SK-N-SH (cell line): ENCODE measurements around the gene CORO6. TPM values are rescaled to one million over a fixed set of nuclear protein-coding genes. Genes with fewer than 3 reads are reported as not detected.

ENCODE experiments used
- CTCF ChIA-PET: fragments of 300-600, 350-600 bp; formaldehyde crosslinking; extraction: SDS; loops from one replicate; lab custom pipeline; 2021; lab: Yijun Ruan, JAX
- POLR2A ChIA-PET: fragments of 350-600 bp; sonication (Branson Sonifier 250); formaldehyde crosslinking; extraction: SDS; loops from one replicate; lab custom pipeline; 2020; ENCODE audit warnings: antibody characterized with exemption, inconsistent platforms; lab: Yijun Ruan, JAX
- DNase-seq: peaks from one replicate; pipeline ENCODE4 v3.0.0; 2012
- H2AFZ ChIP-seq: fragments of 200-600 bp; sonication (generic); 2 replicates; pipeline ENCODE4 v1.8.1; 2016; ENCODE audit warnings: antibody characterized with exemption, mild to moderate bottlenecking, low read depth
- H3F3A ChIP-seq: fragments of 200-600 bp; sonication (generic); replicated peaks from 2 replicates; pipeline ENCODE3; 2016; ENCODE audit warnings: antibody characterized with exemption, mild to moderate bottlenecking; ENCODE audit not compliant: insufficient read depth
- H3K27ac ChIP-seq, 2 experiments: fragments of 200-500 bp in 1 of 2; fragments of 200-600 bp in 1 of 2; sonication (Bioruptor generic) in 1 of 2; sonication (generic), shearing (Covaris generic) in 1 of 2; 2 replicates each; pipeline versions ENCODE4 v1.5.1 to v1.6.1; 2014 to 2016; ENCODE audit warnings: low read depth in 2 of 2, inconsistent platforms in 1 of 2, low read length in 1 of 2, mild to moderate bottlenecking in 1 of 2, mixed read lengths in 1 of 2
- H3K27me3 ChIP-seq: fragments of 200-600 bp; sonication (generic), shearing (Covaris generic); 2 replicates; pipeline ENCODE4 v1.6.1; 2016; ENCODE audit warnings: mixed run types; ENCODE audit not compliant: insufficient read depth
- H3K36me3 ChIP-seq, 2 experiments: fragments of 200-500 bp in 1 of 2; fragments of 200-600 bp in 1 of 2; sonication (Bioruptor generic) in 1 of 2; sonication (generic) in 1 of 2; replicated peaks in 1 of 2; 2 replicates each; pipeline versions ENCODE3 to v1.5.1; 2014 to 2016; ENCODE audit warnings: low read length in 1 of 2, mild to moderate bottlenecking in 1 of 2; ENCODE audit not compliant: insufficient read depth in 2 of 2, control insufficient read depth in 1 of 2
- H3K4me1 ChIP-seq, 2 experiments: fragments of 200-500 bp in 1 of 2; fragments of 200-600 bp in 1 of 2; sonication (Bioruptor generic) in 1 of 2; sonication (generic), shearing (Covaris generic) in 1 of 2; 2 replicates each; pipeline versions ENCODE4 v1.5.1 to v1.6.1; 2014 to 2016; ENCODE audit warnings: low read depth in 1 of 2, low read length in 1 of 2, mixed run types in 1 of 2; ENCODE audit not compliant: insufficient read depth in 2 of 2, control insufficient read depth in 1 of 2
- H3K4me2 ChIP-seq: fragments of 200-600 bp; sonication (generic), shearing (Covaris generic); 2 replicates; pipeline ENCODE4 v1.6.1; 2017; ENCODE audit warnings: mixed run types
- H3K4me3 ChIP-seq, 2 experiments: fragments of 200-500 bp in 1 of 2; fragments of 200-600 bp in 1 of 2; sonication (Bioruptor generic) in 1 of 2; sonication (generic), shearing (Covaris generic) in 1 of 2; 2 replicates each; pipeline versions ENCODE4 v1.5.1 to v1.8.1; 2014 to 2016; ENCODE audit warnings: low read depth in 2 of 2, inconsistent platforms in 1 of 2, low read length in 1 of 2, mild to moderate bottlenecking in 1 of 2, mixed read lengths in 1 of 2, moderate library complexity in 1 of 2
- H3K79me2 ChIP-seq: fragments of 200-600 bp; sonication (generic); 2 replicates; pipeline ENCODE4 v1.8.1; 2017; ENCODE audit warnings: mild to moderate bottlenecking; ENCODE audit not compliant: insufficient read depth
- H3K9ac ChIP-seq: fragments of 200-600 bp; sonication (generic); 2 replicates; pipeline ENCODE4 v1.6.1; 2017; ENCODE audit warnings: mixed run types
- H3K9me2 ChIP-seq: fragments of 200-600 bp; sonication (generic); 2 replicates; pipeline ENCODE4 v1.6.1; 2017; ENCODE audit warnings: mixed run types
- H3K9me3 ChIP-seq: fragments of 200-600 bp; sonication (generic); 2 replicates; pipeline ENCODE4 v1.6.1; 2017; ENCODE audit warnings: mixed run types, mild to moderate bottlenecking, moderate library complexity
- H4K20me1 ChIP-seq: fragments of 200-600 bp; sonication (generic); 2 replicates; pipeline ENCODE4 v1.6.1; 2017; ENCODE audit warnings: mild to moderate bottlenecking, mixed run types; ENCODE audit not compliant: insufficient read depth
- EZH2phosphoT487 ChIP-seq: fragments of 200-600 bp; sonication (generic); IDR thresholded peaks from 2 replicates; pipeline ENCODE4 v1.6.1; 2017; ENCODE audit warnings: low read depth, mixed run types, mild to moderate bottlenecking, antibody characterized with exemption, moderate library complexity, borderline replicate concordance
- GATA2 ChIP-seq: sonication (generic); formaldehyde crosslinking; IDR thresholded peaks from 2 replicates; pipeline ENCODE4 v1.5.0; 2020; ENCODE audit warnings: mild to moderate bottlenecking, missing genetic modification reagents
- RAD21 ChIP-seq: IDR thresholded peaks from 2 replicates; pipeline ENCODE4 v1.6.1; 2012; ENCODE audit warnings: mild to moderate bottlenecking, low read length
- SMC3 ChIP-seq: IDR thresholded peaks from 2 replicates; pipeline ENCODE4 v1.6.1; 2012; ENCODE audit warnings: low read depth, low read length, improper control_type of control experiment
- YY1 ChIP-seq: IDR thresholded peaks from 2 replicates; pipeline ENCODE4 v1.4.0; 2012; ENCODE audit warnings: low read depth, mild to moderate bottlenecking
- WGBS: methylation state at CpG from one replicate; pipeline ENCODE4 v1.1.6; 2017; ENCODE audit warnings: low lambda C conversion rate; 5-methylcytosine and 5-hydroxymethylcytosine counted together
- polyA plus RNA-seq, 3 experiments: library from polyadenylated mRNA; depleted of rRNA; stranded (reverse); fragments of >200 nt; gene quantifications; 2 replicates each; pipeline ENCODE4 v1.2.3, GENCODE V29; 2012
- TF ChIP-seq, protein P1 (sequence below): fragments of 150-350 bp; IDR thresholded peaks from 2 replicates; pipeline ENCODE4 v1.6.1; 2017; ENCODE audit warnings: antibody characterized with exemption, low read length, low read depth, borderline replicate concordance

The CORO6 gene
- polyA plus RNA-seq, 1 of the 3 experiments (the other 2 are of a cell fraction), result 18.4 TPM

DNA sequence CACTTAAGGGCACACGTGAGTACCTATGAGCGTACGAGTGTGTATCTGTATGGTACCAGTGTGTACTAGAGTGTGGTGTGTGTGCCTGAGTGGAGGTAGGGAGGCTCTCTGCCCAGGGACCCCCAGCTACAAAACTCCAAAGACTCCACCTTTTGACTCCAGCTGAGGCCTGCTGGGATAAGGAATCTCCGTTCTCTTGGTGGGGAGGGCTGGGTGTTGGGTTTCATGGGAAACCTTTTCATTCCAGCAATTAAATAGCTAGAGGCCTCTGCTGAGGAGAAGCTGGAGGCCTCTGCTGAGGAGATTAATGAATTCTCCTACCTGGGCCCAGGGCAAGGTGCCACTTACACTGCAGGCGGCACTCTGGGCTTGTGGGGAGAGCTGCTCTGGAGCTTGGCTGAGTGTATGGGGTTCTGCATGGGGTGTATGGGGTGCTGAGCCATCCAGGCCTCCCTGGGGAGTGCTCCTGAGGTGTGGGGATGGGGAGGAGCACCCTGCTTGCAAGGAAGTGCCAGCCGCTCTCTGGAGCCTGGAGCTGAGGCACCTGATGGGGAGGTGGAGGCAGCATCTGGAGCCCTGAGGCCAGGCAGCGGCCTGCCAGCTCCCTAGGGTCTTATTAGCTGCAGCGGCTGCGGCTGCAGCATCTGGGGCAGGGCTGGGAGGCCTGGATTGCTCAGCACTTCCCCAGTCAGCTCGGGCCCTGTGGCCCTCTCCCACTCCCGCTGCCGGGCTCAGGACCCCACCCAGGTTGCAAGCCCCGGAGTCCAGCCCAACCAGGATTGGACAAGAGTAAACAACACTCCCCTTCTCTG, 25.1 kb downstream of the CORO6 start:
- peaks cover 4% of the 10 kb centered on the region; the same call in 1 of the 2 replicates for H4K20me1 ChIP-seq
- 82% methylated on average over 7 of the region's 13 CpGs for WGBS

DNA sequence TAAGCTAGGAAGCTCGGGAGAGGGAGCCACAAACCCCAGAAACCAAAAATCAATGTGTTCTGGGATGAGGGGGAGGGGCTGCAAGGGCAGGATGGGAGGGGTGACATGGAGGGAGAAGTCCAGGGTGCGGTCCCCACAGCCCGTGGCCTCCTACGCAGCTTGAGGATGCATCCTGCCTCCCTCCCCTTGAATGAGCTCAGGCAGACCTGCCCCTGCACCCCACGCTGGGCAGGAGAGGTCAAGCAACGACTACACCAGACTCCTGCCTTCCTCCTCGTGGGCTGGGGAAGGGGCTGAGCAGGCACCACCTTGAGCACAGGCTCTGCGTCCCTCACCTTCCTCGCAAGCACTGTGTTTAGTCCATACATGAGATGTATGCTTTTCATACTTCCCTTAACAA, 25.9 kb downstream of the CORO6 start:
- peaks cover 16 to 56% of the 10 kb centered on the region in 2 experiments for H3K4me1 ChIP-seq
- ChIA-PET POLR2A (interaction anchor here (0.6 to 0.9 kb wide), 2 partner anchors 28 to 181 kb away, joined by 3 read pairs; no protein-coding TSS in a partner anchor), CTCF (interaction anchor here (1.0 to 2.1 kb wide), 8 partner anchors 10 to 496 kb away, joined by 3 to 7 read pairs (median 4); no protein-coding TSS in a partner anchor)
- H3K36me3 ChIP-seq, result no peaks in the 10 kb centered on the region
- H3K9ac ChIP-seq, result no peak overlapping the region
- H3K4me3 ChIP-seq, result no peak overlapping the region
- H3K27me3 ChIP-seq, result no peaks in the 10 kb centered on the region
- no peak overlapping the region for H2AFZ ChIP-seq
- 91% methylated on average over 5 of the region's 9 CpGs for WGBS
- no peaks in the 10 kb centered on the region for H3K9me2 ChIP-seq
- peaks cover 10% of the 10 kb centered on the region for H3F3A ChIP-seq
- TF ChIP-seq YY1, result no peak
- H4K20me1 ChIP-seq, result peaks cover 4% of the 10 kb centered on the region; the same call in 1 of the 2 replicates
- H3K4me2 ChIP-seq, result no peak overlapping the region
- peaks cover 28% of the 10 kb centered on the region for H3K79me2 ChIP-seq
- no peak for DNase-seq
- no peaks in the 10 kb centered on the region for H3K9me3 ChIP-seq
- H3K27ac ChIP-seq, result peak overlapping the region in 1 of 2 experiments; percentile 91; a peak in 1 of 4 replicates

More for the DNA sequence above, 25.1 kb downstream of the CORO6 start:
- Histone ChIP-seq H3K27ac (peak overlapping the region in 1 of 2 experiments; percentile 32; a peak in 1 of 4 replicates), H3K9ac (no peak overlapping the region), H3K4me2 (no peak overlapping the region), H2AFZ (no peak overlapping the region), H3K4me3 (no peak overlapping the region; a peak in 1 of 4 replicates), H3K4me1 (peaks cover 8 to 48% of the 10 kb centered on the region in 2 experiments; a peak in 3 of 4 replicates), H3K79me2 (peaks cover 31% of the 10 kb centered on the region), H3K9me2 (no peaks in the 10 kb centered on the region)
- CTCF ChIA-PET, result interaction anchor here (0.6 to 2.9 kb wide), 10 partner anchors 9 to 619 kb away, joined by 3 to 8 read pairs (median 4); no protein-coding TSS in a partner anchor
- no peak for TF ChIP-seq SMC3
- TF ChIP-seq, all 33 proteins: peak for 0
- no peaks in the 10 kb centered on the region for H3K36me3 ChIP-seq
- no peaks in the 10 kb centered on the region for H3K27me3 ChIP-seq
- no peaks in the 10 kb centered on the region for H3K9me3 ChIP-seq
- DNase-seq, result no peak
- POLR2A ChIA-PET, result interaction anchor here (0.9 kb wide), 1 partner anchor 180 kb away, joined by 3 read pairs; no protein-coding TSS in a partner anchor
- peaks cover 2% of the 10 kb centered on the region for H3F3A ChIP-seq

DNA sequence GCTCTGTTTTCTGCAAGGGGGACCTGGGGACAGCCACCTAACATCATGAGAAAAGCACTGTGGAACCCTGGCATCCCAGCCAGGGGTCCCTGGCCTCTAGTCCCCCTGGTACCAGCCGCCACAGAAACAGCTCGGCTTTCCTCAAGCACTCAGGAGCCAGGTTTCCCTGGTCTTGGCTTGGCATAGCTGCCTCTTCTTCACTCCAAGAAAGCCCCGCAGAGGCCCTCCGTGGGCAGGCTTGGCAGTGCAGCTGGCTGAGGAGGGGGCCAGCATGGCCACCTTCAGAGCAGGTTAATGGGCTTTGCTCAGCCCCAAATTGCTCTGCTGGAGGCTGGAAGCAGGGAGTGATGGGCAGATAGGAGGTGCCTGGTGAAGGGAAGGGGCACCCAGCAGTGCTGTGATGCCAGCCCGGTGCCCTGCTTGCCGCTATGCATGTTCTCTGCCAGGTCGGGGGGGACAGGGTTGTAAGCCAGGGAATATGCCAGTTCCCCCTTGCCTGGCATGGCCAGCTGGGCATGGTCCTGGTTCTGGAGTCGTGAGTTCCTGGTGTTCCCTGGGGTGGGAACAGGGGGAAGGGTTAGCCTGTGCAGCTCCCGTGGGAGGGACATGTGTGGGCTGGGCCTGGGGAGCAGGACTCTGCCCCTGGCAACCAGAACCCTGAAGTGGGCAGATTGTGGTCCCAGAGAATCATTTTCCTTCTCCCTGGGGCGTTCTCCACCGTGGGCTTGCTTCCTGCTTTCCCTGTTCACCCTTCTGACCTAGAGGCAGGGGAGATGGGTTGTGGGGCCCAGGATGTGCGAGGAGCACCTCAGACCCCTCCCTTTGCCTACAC, 26.6 kb downstream of the CORO6 start:
- Histone ChIP-seq H3K9ac (no peak overlapping the region), H4K20me1 (peaks cover 4% of the 10 kb centered on the region; the same call in 1 of the 2 replicates), H3K36me3 (no peaks in the 10 kb centered on the region), H3K27me3 (no peaks in the 10 kb centered on the region), H3K9me2 (no peaks in the 10 kb centered on the region), H3F3A (peaks cover 15% of the 10 kb centered on the region), H3K4me1 (peaks cover 19 to 57% of the 10 kb centered on the region in 2 experiments), H3K79me2 (peaks cover 28% of the 10 kb centered on the region), H2AFZ (no peak overlapping the region), H3K9me3 (no peaks in the 10 kb centered on the region), H3K4me2 (0 out of 2 replicates have a peak overlapping the region, but pooled peaks have one; percentile 4), H3K4me3 (peak overlapping the region in 1 of 2 experiments; percentile 89; a peak in 1 of 4 replicates), H3K27ac (peak overlapping the region in 1 of 2 experiments; percentile 91; a peak in 2 of 4 replicates)
- DNase-seq, result no peak
- ChIA-PET CTCF (interaction anchor here (0.5 to 2.1 kb wide), 7 partner anchors 11 to 497 kb away, joined by 3 to 7 read pairs (median 3); no protein-coding TSS in a partner anchor), POLR2A (interaction anchor here (0.6 to 0.9 kb wide), 3 partner anchors 25 to 28 kb away, joined by 3 read pairs; no protein-coding TSS in a partner anchor)
- TF ChIP-seq, protein P1, sequence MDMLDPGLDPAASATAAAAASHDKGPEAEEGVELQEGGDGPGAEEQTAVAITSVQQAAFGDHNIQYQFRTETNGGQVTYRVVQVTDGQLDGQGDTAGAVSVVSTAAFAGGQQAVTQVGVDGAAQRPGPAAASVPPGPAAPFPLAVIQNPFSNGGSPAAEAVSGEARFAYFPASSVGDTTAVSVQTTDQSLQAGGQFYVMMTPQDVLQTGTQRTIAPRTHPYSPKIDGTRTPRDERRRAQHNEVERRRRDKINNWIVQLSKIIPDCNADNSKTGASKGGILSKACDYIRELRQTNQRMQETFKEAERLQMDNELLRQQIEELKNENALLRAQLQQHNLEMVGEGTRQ, result no peak
- TF ChIP-seq EZH2phosphoT487 (no peak), RAD21 (no peak), GATA2 (CRISPR knock-in tag) (peak; percentile 51; the same call in 1 of the 2 replicates)
- WGBS, result 77% methylated on average over 6 of the region's 12 CpGs
